T-helper 1 cell (primary cell): Measurements from ENCODE around the gene FHL5.
"Not testable (repeated sequence)": the region's sequence is repeated elsewhere in the genome, so short reads cannot be mapped to it uniquely, and the experiment has no call there.

Source experiments
- DNase-seq, 5 donors: peaks; one replicate each; pipeline ENCODE4 v3.0.0-alpha.2; 2012 to 2020

Gene FHL5

DNA sequence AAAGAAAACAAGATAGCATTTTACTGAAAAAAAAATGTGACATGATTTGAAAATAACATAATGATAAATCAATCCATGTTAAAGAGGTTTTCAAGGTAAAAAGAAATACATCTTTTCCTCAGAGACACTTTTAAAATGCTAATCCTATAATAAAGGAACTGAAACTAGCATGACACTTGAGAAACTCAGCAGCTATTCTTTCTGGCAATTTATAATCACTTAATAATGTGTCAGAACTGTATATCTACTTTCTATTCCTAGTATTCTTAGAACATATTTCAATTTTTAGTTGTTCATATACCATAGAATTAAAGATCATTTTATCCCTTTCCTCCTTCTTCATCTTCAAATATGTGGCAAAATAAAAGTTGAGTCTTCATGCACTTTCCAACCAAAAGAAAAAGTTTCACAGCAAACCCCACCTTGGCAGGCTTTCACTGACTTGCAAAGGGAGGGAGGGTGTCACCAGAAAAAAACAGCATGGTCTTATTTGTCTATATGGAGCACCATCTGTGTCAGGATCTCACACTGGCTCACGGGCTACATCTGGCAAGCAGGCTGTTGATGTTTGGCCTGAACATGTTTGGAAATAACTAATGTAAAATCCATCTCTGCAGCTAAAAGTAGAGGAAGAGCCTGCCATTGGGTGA is 48.5 kb downstream of the FHL5 start:
- no peak for DNase-seq

DNA sequence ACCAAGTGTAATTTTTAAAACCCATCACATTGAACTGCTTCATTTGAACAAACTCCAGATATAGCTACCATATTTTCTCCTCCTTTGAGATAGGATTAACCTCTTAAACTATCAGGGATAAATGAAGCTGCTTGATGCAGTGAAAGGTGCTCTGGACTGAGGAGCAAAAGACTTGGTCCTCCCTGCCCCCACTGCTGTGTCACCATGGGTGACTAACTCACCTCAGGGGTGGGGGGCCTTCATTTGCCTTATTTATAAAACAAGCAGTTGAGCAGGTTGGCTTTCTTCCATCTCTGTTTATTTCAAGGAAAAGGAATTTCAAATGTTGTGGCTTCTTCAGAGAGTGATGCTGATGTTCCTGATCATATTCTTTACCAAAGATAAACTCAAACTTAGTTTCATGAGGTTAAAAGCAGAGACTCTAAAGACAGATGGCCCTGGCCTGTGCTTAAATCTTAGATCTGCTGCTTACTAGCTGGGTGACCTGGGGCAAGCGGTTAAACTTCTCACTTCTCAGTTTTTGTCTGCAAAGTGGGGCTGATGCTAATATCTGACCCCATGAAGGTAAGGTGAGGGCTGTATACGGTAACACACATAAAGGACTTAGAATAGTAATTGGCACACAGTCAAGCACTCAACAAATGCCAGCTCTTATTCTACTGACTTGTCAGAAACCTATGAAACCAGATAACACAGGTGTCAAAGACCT is 50.5 kb downstream of the FHL5 start:
- DNase-seq, result no peak

DNA sequence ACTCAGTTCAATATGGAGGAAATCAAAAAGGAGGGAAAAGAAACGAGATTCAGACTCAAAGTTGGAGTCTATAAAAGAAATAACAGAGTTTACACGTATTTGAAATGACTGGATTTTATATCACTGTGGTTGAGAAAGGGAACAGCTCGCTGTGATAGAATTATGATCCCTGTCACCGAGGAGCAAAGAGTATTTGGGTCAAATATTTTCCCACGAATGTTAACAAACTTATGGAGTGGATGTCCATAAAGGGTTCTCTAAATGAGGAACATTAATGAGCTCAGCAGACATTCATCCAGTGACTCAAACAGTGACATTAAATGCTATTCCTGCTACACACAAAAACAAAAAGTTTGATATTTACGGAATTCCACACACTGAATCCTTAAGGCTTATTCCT is 57.9 kb downstream of the FHL5 start:
- no peak for DNase-seq

DNA sequence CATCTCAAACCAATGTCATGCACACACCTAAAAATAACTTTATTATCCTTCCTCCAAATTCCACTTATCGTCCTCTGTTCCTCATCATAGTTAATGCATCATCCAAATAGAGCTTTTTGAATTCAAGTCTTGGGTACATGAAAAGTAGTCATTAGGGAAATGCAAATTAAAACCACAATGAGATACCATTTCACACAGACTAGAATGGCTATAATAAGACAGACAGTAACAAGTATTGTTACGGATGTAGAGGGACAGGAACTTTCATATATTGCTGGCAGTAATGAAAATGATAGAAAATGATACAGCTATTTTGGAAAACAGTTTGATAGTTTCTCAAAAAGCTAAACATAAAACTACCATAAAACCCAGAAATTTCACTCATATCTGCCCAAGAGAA is 59.1 kb downstream of the FHL5 start:
- no peak for DNase-seq

DNA sequence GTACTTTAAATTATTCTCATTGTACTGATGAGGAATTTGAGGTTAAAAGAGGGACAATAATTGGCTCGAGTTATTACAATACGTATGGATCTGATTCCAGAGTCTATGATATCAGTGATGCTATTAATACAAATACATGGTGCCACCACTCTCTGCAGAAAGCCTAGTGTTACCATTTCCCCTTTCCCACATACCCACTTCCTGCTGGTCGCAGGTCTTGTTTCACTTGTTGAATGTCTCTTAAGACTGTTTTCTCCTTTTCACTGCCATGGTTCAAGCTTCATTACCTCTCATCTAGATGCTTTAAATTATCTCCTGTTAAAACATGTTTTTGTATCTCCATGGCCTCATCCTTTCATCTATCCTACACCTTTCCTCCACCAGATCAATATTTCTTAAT is 62.0 kb downstream of the FHL5 start:
- DNase-seq, result no peak

DNA sequence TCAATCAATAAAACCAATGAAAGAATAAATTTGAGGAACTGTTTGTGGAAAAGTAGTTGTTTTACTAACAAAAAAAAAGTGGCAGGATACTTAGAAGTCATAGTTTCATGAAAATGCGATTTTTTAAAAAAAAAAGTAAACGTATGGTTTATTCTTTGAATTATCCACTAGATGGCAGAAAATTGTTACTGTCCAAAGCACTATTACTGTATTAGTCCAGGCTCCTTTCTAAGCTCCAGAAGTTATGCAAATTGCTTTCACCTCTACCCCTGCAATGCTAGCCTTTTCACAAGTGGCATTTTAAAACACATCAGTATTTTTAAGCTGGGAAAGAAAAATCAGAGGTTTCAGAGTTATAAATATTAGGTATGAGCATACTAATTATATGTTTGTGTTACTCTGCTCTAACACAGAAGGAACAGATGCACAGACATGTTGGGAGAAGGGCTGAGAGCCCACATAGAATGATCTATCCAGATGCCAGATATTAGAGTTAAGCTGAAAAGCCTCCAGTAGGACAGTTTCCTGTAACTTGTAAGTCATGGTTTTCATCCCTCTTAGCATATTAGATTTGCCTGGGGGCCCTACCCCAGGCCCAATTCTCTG is 63.9 kb downstream of the FHL5 start:
- peak in 1 of 5 donors; percentile 15 for DNase-seq

DNA sequence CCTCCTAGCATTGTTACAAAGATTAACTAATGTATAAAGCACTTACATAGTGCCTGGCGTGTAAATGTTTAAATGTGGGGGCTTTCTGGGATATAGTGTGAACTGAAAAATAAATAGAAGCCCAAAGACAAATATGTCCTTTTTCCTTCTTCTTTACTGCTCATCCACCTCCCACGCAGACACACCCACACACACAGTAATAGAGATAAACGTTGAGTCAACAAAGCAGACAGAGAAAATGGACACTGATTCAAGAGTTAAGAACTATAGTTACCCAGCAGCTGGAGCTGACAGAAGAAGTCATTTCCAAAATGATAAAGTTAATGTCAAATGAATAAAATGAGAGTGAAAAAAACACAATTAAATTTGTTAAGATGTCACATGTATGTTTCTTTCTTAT is 68.3 kb downstream of the FHL5 start:
- DNase-seq, result no peak

DNA sequence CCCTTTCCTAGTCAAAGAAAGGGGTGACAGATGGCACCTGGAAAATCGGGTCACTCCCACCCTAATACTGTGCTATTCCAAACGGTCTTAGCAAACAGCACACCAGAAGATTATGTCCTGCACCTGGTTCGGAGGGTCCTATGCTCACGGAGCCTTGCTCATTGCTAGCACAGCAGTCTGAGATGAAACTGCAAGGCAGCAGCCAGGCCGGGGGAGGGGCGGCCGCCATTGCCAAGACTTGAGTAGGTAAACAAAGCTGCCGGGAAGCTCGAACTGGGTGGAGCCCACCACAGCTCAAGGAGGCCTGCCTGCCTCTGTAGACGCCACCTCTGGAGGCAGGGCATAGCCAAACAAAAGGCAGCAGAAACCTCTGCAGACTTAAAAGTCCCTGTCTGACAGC is 75.1 kb downstream of the FHL5 start:
- DNase-seq, result not testable (repeated sequence)

DNA sequence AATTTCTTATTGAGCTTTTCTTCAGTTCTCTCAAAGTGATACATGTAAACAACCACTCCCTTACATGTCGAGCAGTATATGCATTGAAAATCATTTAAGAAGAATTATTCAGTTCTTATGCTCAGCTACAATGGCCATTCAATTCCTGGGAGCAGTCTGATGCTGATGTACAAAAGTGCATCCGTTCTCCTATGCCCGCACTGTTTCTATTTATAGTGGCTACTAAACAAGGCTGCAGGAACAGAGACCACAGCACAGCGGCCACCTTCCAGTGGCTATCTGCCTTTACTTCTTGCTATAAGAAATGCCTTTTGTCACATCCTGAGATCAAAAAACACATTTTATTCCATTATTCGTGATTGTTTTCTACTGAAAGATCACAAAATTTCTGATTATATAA is 82.2 kb downstream of the FHL5 start:
- DNase-seq, result no peak

DNA sequence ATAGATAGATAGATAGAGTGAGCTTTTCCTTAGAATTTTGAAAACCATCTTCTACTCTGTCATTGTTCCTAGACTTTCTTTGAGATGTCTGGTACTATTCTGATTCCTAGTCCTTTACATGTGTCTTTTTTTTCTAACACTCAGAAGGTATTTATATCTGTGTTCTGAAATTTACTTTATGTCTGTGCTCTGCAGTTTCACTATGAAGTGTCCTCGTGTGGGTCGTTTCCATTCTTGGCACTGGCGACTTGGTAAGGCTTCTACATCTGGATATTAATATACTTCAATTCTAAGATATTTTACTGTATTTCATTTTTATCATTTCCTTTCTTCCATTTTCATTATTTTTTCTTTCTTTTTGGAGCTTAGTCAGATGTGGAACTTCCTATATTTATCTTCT is 87.0 kb downstream of the FHL5 start:
- DNase-seq, result no peak

DNA sequence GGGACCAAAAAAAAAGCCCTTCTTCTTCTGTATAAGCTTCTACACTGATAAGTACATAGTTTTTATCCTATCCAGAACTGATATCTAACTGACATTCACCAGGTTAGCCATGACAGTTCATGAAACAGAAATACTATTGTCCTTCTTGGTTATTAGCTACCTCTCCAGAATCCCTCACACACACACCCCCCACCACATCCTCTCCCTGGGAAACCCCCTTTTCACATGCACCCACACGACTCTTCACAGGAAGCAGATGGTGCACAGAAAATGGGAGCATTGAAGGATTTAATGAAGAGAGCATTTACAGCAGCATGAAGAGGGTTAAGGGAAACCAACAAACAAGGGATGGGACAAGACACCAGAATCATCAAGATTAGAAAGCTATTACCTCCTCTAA is 88.9 kb downstream of the FHL5 start:
- no peak for DNase-seq

DNA sequence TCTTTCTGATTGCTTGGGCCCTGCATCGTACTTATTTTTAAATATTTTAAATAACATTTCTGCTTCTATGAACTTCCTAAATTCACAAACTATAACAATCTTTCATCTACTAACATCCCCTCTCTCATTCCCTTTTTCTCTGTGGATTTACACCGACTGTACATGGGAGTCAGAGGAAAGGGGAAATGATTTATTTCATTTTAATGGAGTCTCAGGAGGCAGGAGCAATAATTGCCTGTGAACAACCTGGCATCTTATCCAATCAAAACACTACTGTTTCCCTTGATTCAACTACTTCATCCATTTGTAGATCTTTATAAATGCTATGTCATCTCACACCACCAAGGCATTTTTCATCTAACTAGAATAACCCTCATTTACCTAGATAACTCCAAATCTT is 89.6 kb downstream of the FHL5 start:
- DNase-seq, result no peak

DNA sequence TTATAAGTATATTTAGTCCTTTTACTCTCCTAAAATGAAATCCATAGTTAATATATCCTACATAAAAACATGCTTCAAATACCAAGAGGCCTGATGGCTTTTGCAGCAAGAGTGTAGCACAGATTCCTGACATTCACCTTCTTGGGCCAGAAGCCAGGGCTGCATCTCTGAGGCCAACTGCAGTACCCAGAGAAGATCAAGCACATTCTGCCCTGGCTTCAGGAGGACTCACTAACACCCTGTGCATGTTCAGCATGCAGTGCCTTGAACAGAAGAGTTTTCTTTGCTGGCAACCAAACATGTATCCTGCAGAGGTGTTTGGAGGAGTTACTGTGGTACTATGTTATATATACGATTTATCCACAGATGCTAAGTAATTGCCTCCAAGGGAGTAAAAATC is 90.3 kb downstream of the FHL5 start:
- DNase-seq, result no peak

DNA sequence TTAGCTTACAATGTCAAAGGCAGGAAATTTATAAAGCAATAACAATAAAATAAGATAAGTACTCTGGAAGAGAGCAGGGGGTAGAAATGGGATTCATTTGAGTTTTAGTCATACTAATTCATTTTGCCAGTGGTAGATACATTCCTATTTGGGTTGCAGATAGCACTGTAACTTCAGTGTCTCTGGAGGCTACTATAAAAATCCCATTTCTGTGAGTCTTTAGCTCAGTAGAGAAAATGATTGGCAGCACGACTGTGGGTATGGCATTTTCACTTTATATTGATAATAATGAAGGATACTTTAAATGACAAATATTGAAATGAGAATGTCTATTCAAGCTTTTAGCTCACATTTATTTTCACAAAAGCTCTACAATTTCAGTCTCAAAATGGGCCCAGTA is 93.6 kb downstream of the FHL5 start:
- DNase-seq, result no peak

DNA sequence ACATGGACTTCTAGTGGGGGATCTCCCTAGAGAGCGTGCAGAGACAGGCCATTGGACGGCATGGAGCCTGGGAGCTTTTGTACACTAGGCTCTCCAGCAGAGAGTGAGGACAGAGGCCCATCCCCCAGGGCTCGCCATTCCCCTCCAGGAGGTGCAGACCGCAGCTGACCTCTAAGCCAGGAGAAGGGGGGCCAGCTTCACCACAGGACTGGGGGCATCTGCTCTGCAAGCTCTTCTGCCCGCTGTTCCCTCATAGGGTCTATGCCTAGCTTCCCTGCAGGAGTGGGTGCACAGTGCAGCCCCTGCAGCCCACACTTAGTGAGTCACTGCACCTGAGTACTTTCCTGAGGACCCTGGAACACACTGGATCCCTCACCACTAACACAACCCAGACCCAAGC is 94.4 kb downstream of the FHL5 start:
- no peak for DNase-seq

DNA sequence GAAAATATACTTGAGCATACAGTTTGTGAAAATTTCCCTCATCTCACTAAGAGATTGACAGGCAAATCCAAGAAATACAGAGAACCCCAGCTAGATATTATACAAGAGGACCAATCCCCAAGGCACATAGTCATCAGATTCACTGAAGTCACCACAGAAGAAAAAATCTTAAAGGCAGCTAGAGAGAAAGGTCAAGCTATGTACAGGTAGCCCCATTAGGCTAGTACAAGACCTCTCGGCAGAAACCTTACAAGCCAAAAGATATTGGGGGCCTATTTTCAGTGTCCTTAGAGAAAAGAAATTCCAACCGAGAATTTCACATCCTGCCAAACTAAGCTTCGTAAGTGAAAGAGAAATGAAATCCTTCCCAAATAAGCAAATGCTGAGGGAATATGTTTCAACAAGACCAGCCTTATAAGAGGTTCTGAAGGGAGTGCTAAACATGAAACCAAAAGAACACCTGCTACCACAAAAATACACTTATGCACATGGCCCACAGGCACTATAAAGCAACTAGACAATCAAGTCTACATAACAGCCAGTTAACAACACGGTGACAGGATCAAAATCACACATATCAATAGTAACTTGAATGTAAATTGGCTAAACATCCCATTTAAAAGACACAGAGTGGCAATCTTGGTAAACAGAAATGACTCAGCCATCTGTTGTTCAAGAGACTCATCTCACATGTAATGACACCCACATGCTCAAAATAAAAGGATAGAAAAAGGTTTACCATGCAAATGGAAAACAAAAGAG is 96.3 kb downstream of the FHL5 start:
- no peak for DNase-seq
